HG02840 (cell line): Measurements from ENCODE around the gene HDAC4.

Source experiments
- ATAC-seq: cut with Tn5 transposase; IDR thresholded peaks from one replicate; pipeline ENCODE4 v1.9.1; 2021; ENCODE audit warnings: mild to moderate bottlenecking, moderate library complexity, moderate number of reproducible peaks; ENCODE audit not compliant: unreplicated experiment, low FRiP score

HDAC4 gene

GRCh38 chr2:239028253-239028619, 372.6 kb downstream of the HDAC4 start:
- no peak for ATAC-seq

GRCh38 chr2:239027391-239028252, 373.2 kb downstream of the HDAC4 start:
- no peak for ATAC-seq

- ATAC-seq = no peak
These were observed 374.0 kb downstream of the HDAC4 start for GRCh38 chr2:239026711-239027361.

GRCh38 chr2:239025951-239026461, 374.8 kb downstream of the HDAC4 start:
- ATAC-seq = no peak

GRCh38 chr2:239025096-239025801, 375.6 kb downstream of the HDAC4 start:
- ATAC-seq = no peak

GRCh38 chr2:239024226-239024625, 376.6 kb downstream of the HDAC4 start:
- ATAC-seq = no peak

- ATAC-seq = no peak
These were observed 378.2 kb downstream of the HDAC4 start for GRCh38 chr2:239022437-239023260.

- no peak for ATAC-seq
These were observed 379.0 kb downstream of the HDAC4 start for GRCh38 chr2:239021651-239022436.

GRCh38 chr2:239021224-239021623, 379.6 kb downstream of the HDAC4 start:
- no peak for ATAC-seq

GRCh38 chr2:239020541-239021041, 380.2 kb downstream of the HDAC4 start:
- no peak for ATAC-seq

GRCh38 chr2:239019183-239019581, 381.6 kb downstream of the HDAC4 start:
- ATAC-seq = no peak

- no peak for ATAC-seq
These were observed 382.3 kb downstream of the HDAC4 start for GRCh38 chr2:239018271-239019182.

- no peak for ATAC-seq
These were observed 383.2 kb downstream of the HDAC4 start for GRCh38 chr2:239017491-239018098.

- no peak for ATAC-seq
These were observed 384.7 kb downstream of the HDAC4 start for GRCh38 chr2:239015901-239016675.

GRCh38 chr2:239015218-239015900, 385.5 kb downstream of the HDAC4 start:
- no peak for ATAC-seq

- ATAC-seq = no peak
These were observed 386.2 kb downstream of the HDAC4 start for GRCh38 chr2:239014458-239015217.
